HG03175 (cell line): ENCODE results near the gene ACOT11.

Source experiments
- ATAC-seq: cut with Tn5 transposase; IDR thresholded peaks from one replicate; pipeline ENCODE4 v1.9.1; 2021; ENCODE audit warnings: mild to moderate bottlenecking, moderate library complexity; ENCODE audit not compliant: unreplicated experiment

ACOT11 gene

GRCh38 chr1:54640863-54641836, 93.1 kb downstream of the ACOT11 start, which contains the start of gene MROH7:
Gene MROH7, plus strand, starts transcription at chr1:54641786. Its CDS starts 11,141 bp downstream, at chr1:54652927.
- no peak for ATAC-seq

GRCh38 chr1:54643736-54644135, 95.7 kb downstream of the ACOT11 start:
- ATAC-seq: no peak

- ATAC-seq: no peak
These were observed 98.0 kb downstream of the ACOT11 start for GRCh38 chr1:54645806-54646676.

DNA sequence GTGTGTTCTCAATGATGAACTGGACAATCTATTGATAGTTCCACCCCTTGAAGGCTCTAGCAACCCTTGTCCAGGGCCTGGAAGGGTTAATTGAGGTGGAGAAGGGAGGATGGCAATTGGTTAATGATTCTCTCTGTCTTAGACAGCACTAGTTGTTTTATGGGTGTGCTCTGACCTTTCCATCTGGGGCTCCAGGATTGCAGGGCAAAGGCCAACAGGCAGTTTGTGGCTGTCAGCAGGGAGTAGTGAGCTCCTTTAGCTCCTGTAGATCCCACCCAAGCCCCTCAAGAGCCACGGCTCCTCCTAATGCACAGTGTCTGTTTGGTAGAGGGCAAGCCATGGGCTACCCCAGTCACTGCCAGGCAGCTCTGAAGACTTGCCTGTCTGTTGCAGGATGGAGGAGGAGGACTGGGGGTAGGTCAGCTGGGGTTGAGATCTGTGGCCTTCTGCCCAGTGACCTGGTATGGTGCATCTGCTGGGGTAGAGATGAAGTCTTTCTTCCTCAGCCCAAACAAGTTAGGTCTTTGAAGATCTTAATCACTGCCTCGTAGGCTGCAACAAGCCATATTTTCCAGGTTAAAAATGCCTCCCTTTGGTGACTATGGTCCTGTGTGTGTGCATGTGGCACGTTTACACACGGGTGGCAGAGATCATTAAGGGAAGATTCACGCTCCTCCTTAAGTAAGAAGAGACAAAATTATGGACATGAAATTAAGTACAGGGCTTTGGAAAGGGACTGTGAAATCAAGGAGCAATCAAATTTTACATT, 101.3 kb downstream of the ACOT11 start:
- ATAC-seq: no peak

DNA sequence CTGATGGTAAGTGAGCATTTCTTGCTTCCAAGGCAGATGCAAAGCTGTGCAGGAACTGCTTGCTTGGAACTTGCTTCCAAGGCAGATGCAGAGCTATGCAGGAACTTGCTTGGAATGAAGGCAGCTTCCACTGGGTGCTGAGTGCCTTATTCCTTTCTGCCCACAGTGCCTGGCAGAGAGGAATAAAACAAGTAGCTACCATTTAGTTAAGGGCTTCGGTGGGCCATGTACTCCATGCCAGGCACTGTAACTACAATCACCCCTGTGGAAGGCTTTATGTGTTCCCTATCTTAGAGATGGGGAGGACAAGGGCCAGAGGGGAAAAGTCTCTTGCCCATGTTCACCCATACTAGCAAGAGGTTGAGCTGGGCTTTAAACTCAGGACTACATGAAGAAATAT, 101.9 kb downstream of the ACOT11 start:
- ATAC-seq: no peak

GRCh38 chr1:54650417-54650816, 102.4 kb downstream of the ACOT11 start:
- no peak for ATAC-seq

GRCh38 chr1:54651608-54652007, 103.6 kb downstream of the ACOT11 start:
- ATAC-seq: no peak

- ATAC-seq: no peak
These were observed 104.1 kb downstream of the ACOT11 start for GRCh38 chr1:54652168-54652567.

- no peak for ATAC-seq
These were observed 105.0 kb downstream of the ACOT11 start for GRCh38 chr1:54653036-54653435.

GRCh38 chr1:54658164-54658913, 110.3 kb downstream of the ACOT11 start:
- ATAC-seq: no peak
